ENCODE results near the gene TLE5.
A peak's percentile ranks its signal among the peaks of the same experiment; 100 is the strongest.
"Not testable (repeated sequence)": the region's sequence is repeated elsewhere in the genome, so short reads cannot be mapped to it uniquely, and the experiment has no call there.

TLE5 gene

DNA sequence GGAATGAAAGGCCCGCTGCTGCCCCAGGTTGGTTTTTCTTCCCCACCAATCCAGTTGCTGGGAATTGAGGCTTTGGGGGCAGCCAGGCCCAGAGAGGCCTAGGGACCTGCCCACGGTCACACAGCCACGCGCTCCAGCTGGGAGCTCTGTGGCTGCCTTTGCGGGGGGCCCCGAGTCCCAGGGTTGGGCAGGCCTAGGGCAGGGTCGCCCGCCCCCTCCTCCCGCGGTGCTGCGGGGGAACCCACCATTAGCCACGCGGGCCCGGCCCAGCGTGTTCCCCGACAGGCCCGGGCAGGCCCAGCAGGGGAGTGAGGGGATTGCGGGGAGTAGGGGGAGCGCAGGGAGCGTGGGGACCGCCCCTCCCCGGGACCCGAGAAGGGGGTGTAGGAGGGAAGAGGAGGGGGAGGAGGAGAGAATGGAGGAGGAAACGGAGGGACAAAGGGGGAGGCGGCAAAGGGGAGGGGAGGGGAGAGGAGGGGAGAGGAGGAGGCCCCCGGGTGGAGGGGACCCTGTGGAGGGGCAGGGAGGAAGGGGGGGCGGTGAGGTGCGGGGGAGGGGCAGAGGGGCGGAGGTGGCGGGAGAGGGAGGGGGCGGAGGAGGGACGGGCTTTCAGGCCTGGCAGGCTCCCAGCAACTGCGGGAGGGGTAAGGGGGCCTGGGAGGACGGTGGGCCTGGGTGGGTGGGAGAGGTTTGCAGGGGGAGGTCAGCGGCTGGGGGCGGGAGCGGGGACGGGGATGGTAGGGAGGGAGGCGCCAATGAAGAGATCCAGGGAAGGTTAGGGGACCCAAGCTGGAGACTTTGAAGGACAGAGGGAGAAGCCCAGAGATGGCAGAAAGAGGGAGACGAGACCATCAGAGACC, 20.3 kb downstream of the TLE5 start:
- DNase-seq: no peak

DNA sequence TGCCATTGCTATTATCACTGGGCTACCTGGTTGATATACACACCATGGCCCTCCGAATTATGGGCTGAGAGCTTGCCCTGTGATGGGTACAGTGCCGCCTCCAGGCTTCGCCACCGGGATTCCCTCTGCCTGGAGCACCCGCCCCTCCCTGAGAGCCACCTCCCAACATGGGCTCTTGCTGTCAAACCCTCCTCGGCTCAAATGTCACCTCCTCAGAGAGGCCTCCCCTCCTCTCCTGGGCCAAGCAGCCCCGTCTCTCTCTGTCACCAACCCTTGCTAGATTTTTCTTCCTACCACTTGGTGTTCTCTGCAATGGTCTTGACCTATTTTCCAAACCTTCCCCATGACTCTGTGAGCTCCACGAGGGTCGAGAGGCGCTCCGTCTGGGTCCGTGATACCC, 21.0 kb downstream of the TLE5 start:
- DNase-seq: no peak

DNA sequence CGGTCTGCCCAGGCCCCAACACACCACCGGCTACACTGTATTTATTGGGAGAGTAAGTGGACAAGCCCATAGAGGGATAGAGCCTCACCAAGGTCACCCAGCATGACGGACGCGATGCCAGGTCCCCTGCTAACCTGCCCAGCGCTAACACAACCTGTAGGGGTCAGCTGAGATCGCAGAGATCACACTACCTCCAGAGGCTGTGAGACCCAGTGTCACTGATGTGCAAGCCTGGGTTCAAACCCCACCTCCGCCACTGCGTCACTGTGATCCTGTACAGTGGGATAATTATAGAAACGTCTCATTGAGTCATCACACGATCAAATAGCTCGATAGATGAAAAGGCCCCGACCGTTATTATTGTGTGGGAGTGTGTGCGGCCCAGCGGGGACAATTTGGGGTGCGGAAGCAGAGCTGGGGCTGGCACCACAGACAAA, 22.6 kb downstream of the TLE5 start:
- DNase-seq: no peak

DNA sequence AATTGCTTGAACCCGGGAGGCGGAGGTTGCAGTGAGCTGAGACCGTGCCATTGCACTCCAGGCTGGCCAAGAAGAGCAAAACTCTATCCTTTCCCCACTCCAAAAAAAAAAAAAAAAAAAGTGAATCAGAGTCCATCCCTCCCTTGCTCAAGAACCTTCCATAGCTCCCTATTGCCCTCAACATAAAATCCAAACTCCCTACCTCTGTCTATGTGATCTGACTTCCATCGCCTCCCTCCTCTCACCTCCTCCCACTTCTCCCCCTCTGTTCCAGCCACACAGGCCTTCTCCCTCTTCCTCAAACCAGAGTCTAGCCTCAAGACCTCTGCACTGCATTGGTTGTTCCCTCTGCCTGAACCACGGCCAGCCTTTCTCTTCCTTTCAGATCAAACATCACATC, 23.2 kb downstream of the TLE5 start:
- DNase-seq: no peak

DNA sequence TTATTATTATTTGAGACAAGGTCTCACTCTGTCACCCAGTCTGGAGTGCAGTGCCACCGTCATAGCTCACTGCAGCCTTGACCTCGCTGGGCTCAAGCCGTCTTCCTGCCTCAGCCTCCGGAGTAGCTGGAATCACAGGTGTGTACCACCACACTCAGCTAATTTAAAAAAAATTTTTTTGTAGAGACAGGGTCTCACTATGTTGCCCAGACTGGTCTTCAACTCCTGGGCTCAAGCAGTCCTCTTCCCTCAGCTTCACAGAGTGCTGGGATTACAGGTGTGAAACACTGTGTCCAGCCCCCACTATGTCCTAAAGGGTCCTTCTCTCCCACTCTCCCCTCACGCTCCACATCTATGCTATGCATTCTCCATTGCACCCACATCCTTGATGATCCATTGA, 24.1 kb downstream of the TLE5 start:
- DNase-seq: no peak

DNA sequence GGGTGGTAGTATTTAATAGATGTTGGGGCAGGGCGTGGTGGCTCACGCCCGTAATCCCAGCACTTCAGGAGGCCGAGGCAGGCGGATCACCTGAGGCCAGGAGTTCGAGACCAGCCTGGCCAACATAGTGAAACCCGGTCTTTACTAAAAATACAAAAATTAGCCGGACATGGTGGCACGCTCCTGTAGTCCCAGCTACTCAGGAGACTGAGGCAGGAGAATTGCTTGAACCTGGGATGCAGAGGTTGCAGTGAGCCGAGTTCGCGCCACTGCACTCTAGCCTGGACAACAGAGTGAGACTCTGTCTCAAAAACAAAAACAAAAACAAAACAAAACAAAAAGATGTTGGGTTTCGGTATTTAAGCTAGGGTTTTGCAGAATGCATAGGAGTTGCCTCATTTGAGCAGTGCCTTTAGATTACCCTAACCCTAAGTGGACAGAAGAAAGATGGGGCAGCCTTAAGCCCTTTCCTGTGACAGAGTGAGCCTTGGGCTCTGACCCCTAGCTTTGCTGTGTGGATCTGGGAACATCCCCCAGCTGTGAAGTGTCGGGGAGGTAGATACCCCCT, 25.2 kb downstream of the TLE5 start:
- not testable (repeated sequence) for DNase-seq

DNA sequence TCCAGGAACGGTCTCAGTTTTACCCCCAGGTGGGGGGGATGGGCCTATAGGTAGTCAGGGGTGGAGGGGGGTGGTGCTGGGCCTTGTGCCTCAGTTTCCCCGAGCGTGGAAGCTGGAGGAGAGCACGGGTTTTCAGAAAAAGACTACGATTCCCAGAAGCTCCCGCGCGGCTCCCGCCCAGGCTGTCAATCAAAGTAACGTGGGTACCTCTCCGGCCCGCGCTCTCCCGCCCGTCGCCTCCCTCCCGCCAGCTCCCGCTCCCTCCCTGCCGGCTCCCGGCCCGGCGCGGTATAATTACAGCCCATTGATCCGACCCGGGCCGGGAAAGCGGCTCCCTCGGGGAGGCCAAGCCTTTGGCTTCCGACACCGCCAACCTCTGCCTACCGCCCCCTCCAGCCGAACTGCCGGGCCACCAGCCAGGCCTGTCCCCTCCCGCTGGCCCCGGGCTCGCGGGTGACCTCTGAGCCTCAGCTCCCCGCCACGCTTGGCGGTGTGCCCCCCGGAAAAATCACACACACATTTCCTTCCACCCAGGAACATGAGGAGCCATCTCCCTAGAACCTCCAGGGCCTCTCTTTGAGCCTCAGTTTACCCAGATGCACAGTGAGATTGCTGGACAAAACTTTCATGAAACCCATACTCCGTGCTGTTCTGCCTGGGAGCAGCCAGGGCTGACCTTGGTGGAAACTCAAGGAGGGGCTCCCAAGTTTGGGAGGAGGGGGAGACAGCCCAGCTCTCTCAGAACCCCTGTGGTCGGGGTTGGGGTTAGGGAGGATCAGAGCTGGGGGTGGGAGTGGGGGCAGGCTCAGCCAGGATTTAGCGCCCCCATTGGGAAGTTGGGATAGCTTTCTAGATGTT, 25.9 kb downstream of the TLE5 start:
- DNase-seq: peak; percentile 85

DNA sequence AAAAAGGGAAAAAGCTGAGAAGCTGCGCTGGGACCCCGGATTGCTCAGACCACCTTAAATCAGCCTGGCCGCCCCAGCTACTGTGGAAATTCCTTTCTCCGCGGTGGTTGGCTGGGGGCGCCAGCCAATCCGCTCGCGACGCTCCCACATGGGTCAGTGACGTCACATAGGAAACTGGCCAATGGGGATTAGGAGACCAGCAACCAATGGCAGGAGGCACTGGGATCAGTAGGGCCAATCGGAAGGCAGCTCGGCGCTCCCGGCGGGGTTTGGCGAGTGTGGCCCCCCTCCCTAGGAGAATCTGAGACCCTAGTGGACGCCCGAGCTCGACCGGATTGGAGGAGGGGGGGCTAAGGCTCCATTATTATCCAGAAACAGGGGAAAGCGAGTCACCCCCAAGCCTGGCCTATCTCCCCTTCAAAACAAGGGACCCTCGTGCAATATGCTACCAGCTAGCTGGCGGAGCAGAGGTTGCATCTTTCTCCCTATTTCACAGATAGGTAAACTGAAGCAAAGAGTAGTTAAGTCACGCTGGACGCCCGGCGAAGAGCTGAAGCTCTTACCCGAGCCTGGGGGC, 26.7 kb downstream of the TLE5 start:
- DNase-seq: peak; percentile 99

DNA sequence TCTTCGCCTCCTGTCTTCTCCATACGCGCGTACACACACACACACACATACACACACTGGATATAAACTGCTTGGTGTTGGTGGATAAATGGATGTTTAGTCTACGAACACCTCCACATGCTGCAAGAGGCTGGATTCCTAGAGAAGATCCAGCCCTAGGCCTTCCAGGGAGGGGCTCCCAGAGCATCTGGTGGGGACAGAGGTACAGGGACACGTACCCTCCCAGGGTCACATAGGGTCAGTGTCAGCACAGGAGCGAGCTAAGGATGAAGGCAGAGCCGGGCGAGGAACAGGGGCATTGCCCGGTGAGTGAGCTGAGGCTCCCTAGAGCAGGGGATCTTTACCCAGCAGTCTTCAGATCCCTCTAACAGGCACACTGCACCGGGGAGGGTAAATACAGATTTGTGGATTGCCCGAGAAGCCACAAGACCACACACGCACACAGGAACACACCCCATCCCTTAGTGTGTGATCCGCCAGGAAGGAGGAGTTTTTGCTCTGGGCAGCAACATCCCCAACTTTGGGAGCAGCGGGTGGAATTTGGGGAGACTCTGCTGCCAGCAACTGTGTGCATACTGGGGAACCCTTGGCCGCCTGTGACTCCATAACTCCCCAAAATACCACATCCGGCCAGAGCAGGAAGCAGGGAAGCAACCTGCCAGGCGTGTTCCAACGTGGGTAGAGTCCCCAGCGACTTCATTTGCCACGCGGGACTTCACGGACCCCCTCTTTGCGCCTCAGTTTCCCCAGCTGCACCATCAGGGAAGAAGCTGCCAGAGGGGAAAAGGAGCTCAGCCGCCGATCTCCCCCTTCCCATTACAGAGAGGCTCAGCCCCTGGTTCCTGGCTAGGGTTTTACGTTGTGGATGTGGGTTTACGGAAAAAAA, 27.4 kb downstream of the TLE5 start:
- peak; percentile 48 for DNase-seq

DNA sequence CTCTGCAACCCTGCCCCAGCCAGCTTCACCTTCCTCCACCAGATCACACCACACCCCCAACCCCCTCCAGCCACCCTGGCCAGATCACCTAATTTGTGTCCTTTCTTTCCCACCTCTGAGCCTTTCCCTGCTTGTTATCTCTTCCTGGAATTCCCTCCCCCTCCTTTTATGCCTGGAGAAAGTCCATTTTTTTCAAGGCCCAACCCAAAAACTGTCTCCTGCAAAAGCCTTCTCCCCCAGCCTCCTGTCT, 28.0 kb downstream of the TLE5 start:
- no peak for DNase-seq

DNA sequence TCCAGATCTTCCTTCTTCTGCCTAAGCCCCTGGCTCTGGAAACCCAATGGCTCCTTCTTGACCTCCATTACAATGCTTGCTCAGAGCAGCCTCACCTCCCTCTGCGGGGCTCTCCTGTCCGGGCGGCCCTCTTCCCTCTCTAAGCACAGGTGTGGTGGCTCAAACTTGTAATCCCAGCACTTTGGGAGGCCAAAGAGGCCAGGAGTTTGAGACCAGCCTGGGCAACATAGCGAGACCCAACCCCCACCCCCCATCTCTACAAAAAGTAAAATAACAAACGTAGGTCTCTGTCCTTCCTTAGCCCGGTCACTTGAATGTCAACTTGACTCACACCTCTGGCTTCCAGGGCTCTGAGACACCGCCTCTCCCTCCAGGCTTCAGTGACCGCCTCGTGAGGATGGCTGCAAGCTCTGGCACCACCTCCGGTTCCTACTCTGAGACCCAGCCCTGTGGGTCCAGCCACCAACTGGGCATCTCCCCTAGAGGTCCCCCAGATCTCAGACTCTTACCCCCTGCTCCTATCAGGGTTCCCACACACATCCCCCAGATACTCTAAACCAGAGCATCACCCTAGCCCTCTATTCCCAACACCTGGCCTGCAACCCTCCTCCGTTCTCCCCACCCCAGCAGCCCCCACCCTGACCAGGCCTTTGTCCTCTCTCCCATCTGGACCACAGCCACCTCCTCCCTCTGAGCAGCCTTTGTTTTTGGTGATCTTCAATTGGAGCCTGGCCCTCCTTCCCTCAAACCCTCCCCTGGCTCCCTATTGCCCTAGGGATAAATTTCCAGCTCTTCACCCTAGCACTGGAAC, 28.5 kb downstream of the TLE5 start:
- no peak for DNase-seq

DNA sequence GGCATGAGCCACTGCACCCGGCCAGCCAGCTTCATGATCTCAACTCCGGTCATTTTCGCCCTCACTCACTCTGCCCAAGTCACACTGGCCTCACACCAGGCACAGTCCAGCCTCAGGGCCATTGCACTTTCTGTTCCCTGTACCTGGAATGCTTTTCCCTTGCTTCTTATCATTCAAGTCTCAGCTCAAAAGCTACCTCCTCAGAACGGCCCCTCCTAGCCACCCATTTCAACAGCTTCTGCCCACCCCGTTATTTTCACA, 30.8 kb downstream of the TLE5 start:
- no peak for DNase-seq

DNA sequence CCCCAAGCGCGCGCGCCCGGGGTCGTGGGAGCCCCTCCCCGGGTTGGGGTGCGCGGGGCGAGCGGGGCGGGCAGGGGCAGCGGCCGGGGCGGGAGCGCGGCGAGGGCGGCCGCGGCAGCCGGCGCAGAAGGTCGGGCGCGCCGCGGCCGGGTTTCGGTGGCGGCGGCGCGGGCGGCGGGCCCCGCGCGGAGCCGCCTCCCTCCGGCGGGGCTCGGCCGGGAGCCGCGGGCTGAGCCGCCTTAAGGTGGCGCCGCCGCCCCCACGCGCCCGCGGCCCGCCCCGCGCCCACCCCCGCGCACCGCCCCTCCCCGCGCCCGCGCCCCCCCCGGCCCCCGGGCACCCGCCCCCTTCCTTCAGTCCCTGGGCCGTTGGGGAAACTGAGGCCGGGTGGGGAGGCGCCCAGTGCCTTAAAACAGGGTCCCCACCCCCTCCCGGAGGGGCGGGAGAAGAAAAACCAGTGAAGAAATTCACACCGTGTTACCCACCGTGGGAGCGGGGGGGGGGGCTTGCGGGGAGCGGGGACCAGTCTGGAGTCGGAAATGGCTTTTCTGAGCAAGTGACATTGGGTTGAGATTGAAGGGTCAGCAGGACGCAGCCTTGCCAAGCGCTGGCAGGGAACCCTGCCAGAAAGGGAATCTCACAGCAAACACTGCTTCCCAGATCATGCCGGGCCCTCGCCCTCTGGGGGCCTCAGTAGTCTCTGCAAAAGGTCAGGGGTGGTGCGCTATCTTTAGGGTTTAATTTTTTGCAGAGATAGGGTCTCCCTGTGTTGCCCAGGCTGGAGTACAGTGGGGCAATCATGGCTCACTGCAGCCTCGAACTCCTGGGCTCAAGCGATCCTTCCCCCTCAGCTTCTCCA, 33.0 kb downstream of the TLE5 start, which contains the start of gene TLE2:
Gene TLE2 (minus strand): TSS at position 216 of the 859 bp plus-strand sequence. CDS start 376 bp downstream, outside the sequence.
- DNase-seq: no peak

DNA sequence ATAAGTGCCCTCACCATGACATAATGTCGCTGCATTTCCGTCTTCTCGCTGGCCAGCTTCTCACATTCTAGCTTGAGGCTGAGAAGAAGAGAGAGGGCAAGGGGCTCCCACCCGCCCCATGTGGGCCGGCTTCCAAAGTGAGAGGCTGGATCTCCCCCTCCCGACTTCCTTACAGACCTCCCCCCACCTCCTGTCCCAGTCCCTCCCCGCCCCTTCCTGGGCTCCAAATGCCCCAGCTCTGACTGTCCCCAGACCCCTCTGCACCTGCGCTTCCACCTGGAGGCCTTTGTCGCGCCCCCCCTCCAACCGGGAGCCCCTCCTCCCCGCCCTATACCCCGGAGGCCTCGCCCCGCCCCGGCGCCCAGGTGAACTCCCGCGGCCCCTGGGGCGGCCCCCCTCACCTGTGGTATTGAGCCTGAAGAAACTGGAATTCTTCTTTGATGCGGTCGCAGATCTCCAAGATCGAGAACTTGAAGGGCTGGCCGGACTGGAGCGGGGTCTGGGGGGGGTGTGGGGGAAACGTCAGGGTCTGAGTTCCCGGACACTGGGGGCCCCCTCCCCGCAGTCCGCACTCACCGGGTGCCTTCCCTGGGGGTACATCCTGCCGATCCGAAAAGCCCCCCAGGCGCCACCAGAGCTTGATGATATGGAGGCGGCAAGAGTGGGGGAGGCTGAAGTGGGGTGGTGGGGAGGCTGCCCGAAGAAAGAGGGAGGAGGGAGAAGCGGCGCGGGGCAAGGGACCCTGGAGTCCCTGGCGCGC, 33.8 kb downstream of the TLE5 start:
- DNase-seq: no peak

DNA sequence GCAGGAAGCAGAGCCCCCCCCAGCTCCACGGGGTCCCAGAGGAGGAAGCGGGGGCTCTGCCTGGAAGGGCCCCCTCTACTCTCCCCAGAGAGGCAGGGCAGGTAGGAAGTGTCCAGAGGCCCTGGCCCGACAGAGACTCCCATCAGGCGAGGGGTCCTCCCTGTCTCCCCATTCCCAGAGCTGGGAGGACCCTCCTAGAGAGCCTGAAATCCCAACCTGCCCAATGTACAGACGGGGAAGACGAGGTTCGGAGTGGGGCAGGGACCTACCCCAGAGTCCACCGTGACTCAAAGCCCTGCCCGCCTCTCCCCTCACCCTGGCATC, 34.4 kb downstream of the TLE5 start:
- no peak for DNase-seq

DNA sequence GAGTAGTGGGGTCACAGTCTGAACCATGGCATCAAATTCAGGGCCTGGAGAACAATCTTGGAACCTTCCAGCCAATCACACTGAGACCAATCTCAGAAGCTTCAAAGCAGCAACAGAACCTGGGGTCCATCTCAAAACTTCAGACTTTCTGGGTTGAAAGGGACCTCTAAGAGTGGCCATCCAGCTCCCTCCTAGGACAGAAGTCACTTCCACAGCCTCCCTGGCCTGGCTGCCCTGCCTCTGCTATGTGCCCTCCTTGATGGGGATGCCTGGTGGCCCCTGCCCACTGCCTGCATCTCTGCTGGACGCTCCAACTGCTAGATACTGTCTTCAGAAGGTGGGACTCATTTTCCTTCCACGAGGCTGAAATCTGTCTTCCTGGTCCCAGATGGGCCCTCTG, 35.0 kb downstream of the TLE5 start:
- DNase-seq: no peak

DNA sequence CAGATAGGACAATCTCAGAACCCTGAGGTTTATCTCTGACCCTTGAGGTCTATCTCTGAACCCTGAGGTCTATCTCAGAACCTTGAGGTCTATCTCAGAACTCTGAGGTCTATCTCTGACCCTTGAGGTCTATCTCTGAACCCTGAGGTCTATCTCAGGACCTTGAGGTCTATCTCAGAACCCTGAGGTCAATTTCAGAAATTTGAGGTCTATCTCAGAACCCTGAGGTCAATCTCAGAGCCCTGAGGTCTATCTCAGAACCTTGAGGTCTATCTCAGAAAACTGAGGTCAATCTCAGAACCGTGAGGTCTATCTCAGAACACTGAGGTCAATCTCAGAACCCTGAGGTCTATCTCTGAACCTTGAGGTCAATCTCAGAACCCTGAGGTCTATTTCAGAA, 35.5 kb downstream of the TLE5 start:
- DNase-seq: no peak

DNA sequence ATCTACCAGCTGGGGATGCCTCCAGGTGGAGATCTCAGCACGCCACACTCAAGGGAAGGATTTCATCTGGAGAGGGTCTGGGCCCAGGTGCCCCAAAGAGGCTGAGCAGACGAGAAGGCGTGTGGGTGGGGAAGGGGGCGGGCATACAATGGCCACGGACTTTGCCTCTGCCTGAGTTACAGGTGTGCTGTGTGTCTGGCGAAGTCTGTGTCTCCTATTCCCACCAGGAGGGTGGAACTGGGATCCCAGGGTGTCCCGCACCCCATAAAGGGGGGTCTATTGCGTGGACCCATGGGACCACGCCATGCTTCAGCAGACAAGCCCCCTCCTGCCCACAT, 36.8 kb downstream of the TLE5 start:
- DNase-seq: no peak

DNA sequence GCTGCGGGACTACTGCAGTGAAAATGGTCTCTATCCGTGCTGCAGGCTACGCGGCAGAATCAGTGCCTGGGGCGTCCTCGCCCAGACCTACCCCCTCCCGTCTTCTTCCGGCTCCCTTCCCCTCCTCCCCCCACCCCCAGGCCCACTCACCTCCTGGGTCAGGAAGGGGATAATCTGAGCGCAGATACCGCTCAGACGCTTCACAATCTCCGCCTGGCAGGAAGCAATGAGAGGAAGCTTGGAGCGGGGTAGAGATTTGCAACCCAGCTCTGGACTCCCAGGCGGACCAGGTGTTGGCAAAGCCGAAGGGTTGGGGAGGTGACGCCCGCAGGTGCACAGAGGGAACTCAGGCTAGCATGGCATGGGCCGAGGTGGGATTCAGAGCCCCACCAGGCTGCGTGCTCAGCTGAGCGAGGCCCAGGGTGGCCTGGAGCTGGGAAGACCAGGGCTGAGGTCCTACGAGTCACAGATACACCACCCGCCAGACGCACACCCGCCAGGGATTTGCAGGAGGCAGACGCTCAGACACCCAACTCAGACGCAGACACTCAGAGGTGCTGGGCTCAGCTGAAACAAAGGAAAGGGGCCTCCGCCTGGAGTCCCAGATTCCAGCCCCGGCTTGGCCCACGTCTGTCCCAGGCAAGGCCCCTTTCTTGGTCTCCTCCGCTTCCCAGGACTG, 37.3 kb downstream of the TLE5 start:
- DNase-seq: no peak

DNA sequence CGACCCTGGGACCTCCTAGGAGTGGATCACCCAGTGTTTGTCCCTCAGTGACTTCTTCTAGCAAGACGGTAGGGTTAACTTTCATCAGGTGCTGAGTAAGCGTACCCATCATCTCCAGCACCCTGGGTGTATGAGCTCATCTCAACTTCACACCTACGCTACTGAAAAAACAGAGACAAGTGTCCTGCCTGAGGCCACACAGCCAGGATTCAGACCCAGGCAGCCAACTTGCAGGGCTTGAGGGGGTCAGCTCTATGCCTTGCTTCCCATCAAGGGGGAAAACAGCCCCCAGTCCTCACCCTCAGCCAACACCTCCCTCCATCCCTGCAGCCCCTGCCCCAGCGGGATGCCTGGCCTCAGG, 37.8 kb downstream of the TLE5 start:
- DNase-seq: no peak
